Panc1 (cell line): ENCODE measurements around the gene PRKCZ. TPM values are rescaled to one million over a fixed set of nuclear protein-coding genes. Genes with fewer than 3 reads are reported as not detected.

Experiments
- ATAC-seq: fragments of 200-7000 bp; cut with Tn5 transposase; 2 replicates; pipeline ENCODE4 v1.9.1; 2020; ENCODE audit warnings: mild to moderate bottlenecking, moderate library complexity
- BruUV-seq: library from RNA; stranded (reverse); fragments of 400-500 nt; replicated peaks from 2 replicates; lab custom pipeline; 2021; lab: Mats Ljungman, UMichigan
- CTCF ChIA-PET: fragments of 300-600 bp; sonication (Branson Sonifier 250); formaldehyde crosslinking; loops from one replicate; lab custom pipeline; 2022; ENCODE audit warnings: antibody characterized with exemption; lab: Charles Lee
- POLR2A ChIA-PET: fragments of 300-600 bp; sonication (Branson Sonifier 250); formaldehyde crosslinking; loops from one replicate; lab custom pipeline; 2022; ENCODE audit warnings: antibody characterized with exemption; lab: Charles Lee
- DNase-seq: peaks from one replicate; pipeline ENCODE4 v3.0.0-alpha.2; 2010; ENCODE audit warnings: low read depth, low spot score
- H3K27ac ChIP-seq: 2 replicates; pipeline ENCODE4 v1.5.1; 2011; ENCODE audit warnings: mild to moderate bottlenecking, low read length, inconsistent platforms
- H3K27me3 ChIP-seq: fragments of 200-500 bp; sonication (Bioruptor generic); 2 replicates; pipeline ENCODE4 v1.6.0; 2014; ENCODE audit warnings: low read length, inconsistent platforms; ENCODE audit not compliant: control insufficient read depth, insufficient read depth
- H3K36me3 ChIP-seq: fragments of 200-500 bp; sonication (Bioruptor generic); 2 replicates; pipeline ENCODE4 v1.5.1; 2014; ENCODE audit warnings: inconsistent platforms, mild to moderate bottlenecking, low read length, moderate library complexity; ENCODE audit not compliant: control insufficient read depth, insufficient read depth
- H3K4me1 ChIP-seq: 2 replicates; pipeline ENCODE4 v1.5.1; 2011; ENCODE audit warnings: inconsistent platforms, mild to moderate bottlenecking, low read length, moderate library complexity; ENCODE audit not compliant: control insufficient read depth, insufficient read depth
- H3K4me3 ChIP-seq, 2 experiments: 2 replicates each; pipeline ENCODE4 v1.5.1; 2011 to 2012; ENCODE audit warnings: low read depth in 2 of 2, low read length in 2 of 2, mild to moderate bottlenecking in 2 of 2, inconsistent platforms in 1 of 2, moderate library complexity in 1 of 2
- H3K9me3 ChIP-seq: fragments of 200-500 bp; sonication (Bioruptor generic); 2 replicates; pipeline ENCODE4 v1.5.1; 2014; ENCODE audit warnings: low read depth, mild to moderate bottlenecking, inconsistent platforms, low read length, moderate library complexity; ENCODE audit not compliant: control insufficient read depth, insufficient read depth
- CTCF ChIP-seq: fragments of 450-650 bp; IDR thresholded peaks from 2 replicates; pipeline ENCODE4 v1.5.1; 2017; ENCODE audit warnings: mild to moderate bottlenecking
- POLR2AphosphoS5 ChIP-seq: IDR thresholded peaks from 2 replicates; pipeline ENCODE4 v1.6.1; 2012; ENCODE audit warnings: mild to moderate bottlenecking, low read depth, low read length, moderate library complexity
- REST ChIP-seq, 2 experiments: IDR thresholded peaks; 2 replicates each; pipeline ENCODE4 v1.6.1; 2011 to 2012; ENCODE audit warnings: low read depth in 2 of 2, control low read depth in 1 of 2, low read length in 1 of 2, mild to moderate bottlenecking in 1 of 2, moderate library complexity in 1 of 2; ENCODE audit not compliant: insufficient read depth in 1 of 2
- SIN3A ChIP-seq: IDR thresholded peaks from 2 replicates; pipeline ENCODE4 v1.6.1; 2012; ENCODE audit warnings: low read depth, mild to moderate bottlenecking, low read length, moderate library complexity, borderline replicate concordance; ENCODE audit not compliant: insufficient read depth
- TCF7L2 ChIP-seq: IDR thresholded peaks from 2 replicates; pipeline ENCODE4 v1.6.1; 2011; ENCODE audit warnings: mild to moderate bottlenecking, low read depth, low read length, inconsistent platforms
- in situ Hi-C: cut with HindIII; loops from 2 replicates; pipeline ENCODE4 v1.10.0; 2016; ENCODE audit warnings: low sequenced_read_pairs, low pct_unique_long_range_greater_than_20kb
- intact Hi-C: fragments of 100-400 bp; cut with micrococcal nuclease; formaldehyde crosslinking; loops from one replicate; pipeline ENCODE4 v1.10.0; 2022; ENCODE audit not compliant: unreplicated experiment
- total RNA-seq: library from RNA; stranded (reverse); gene quantifications from one replicate; pipeline ENCODE4 v1.2.1, GENCODE V29; 2021; ENCODE audit not compliant: unreplicated experiment

PRKCZ gene
- total RNA-seq, 1 experiment from 2014 or later = 26.7 TPM

GRCh38 chr1:2177946-2178538, 127.8 kb downstream of the PRKCZ start:
- CTCF ChIA-PET = no interaction called here
- no peak for ATAC-seq
- Histone ChIP-seq H3K4me1 (no peaks in the 10 kb centered on the region), H3K27ac (no peak overlapping the region), H3K4me3 (no peak overlapping the region), H3K9me3 (no peaks in the 10 kb centered on the region), H3K36me3 (no peaks in the 10 kb centered on the region), H3K27me3 (no peaks in the 10 kb centered on the region)
- no peak for DNase-seq
- POLR2A ChIA-PET = no interaction called here
- no TSS peak for BruUV-seq
- intact Hi-C loops (no loop called here), in situ Hi-C loops (no loop called here)
- TF ChIP-seq POLR2AphosphoS5 (no peak), SIN3A (no peak), TCF7L2 (no peak), REST (IDR thresholded peaks at IDR 0.05; ENCODE audit: insufficient read depth in 1 of 2, low read depth in 2 of 2, low read length in 1 of 2) (no peak), CTCF (no peak)

- ChIA-PET CTCF (no interaction called here), POLR2A (no interaction called here)
- no peaks in the 10 kb centered on the region for H3K36me3 ChIP-seq
- TF ChIP-seq SIN3A (no peak), POLR2AphosphoS5 (no peak), TCF7L2 (no peak), REST (IDR thresholded peaks at IDR 0.05; ENCODE audit: insufficient read depth in 1 of 2, low read depth in 2 of 2, low read length in 1 of 2) (no peak), CTCF (no peak)
- H3K9me3 ChIP-seq = no peaks in the 10 kb centered on the region
- no peak for DNase-seq
- ATAC-seq = no peak
- in situ Hi-C loops (no loop called here), intact Hi-C loops (no loop called here)
- no peaks in the 10 kb centered on the region for H3K4me1 ChIP-seq
- no TSS peak for BruUV-seq
- H3K27ac ChIP-seq = no peak overlapping the region
- H3K27me3 ChIP-seq = no peaks in the 10 kb centered on the region
- H3K4me3 ChIP-seq = no peak overlapping the region
Observed at GRCh38 chr1:2178875-2179274, 128.7 kb downstream of the PRKCZ start.
